Endothelial cell of umbilical vein (primary cell): ENCODE data around the gene CRY2. TPM values are rescaled to one million over a fixed set of nuclear protein-coding genes. Genes with fewer than 3 reads are reported as not detected.

Experiments
- BruUV-seq: library from RNA; stranded (reverse); fragments of 400-500 nt; replicated peaks from 2 replicates; lab custom pipeline; 2021; lab: Mats Ljungman, UMichigan
- CTCF ChIA-PET: fragments of 300-600, 350-600 bp; sonication (Branson Sonifier 250); formaldehyde crosslinking; loops from one replicate; lab custom pipeline; 2021; ENCODE audit warnings: antibody characterized with exemption, inconsistent platforms; lab: Charles Lee
- POLR2A ChIA-PET: fragments of 300-600, 350-600 bp; sonication (Branson Sonifier 250); formaldehyde crosslinking; loops from one replicate; lab custom pipeline; 2021; ENCODE audit warnings: antibody characterized with exemption, inconsistent platforms; lab: Charles Lee
- DNase-seq: peaks from one replicate; pipeline ENCODE4 v3.0.0-alpha.2; 2011; ENCODE audit warnings: low read depth, low spot score
- FAIRE-seq: peaks from 2 replicates; lab custom pipeline; 2011; peaks lifted over from hg19 to GRCh38; lab: Jason Lieb, UNC
- H2AFZ ChIP-seq: 2 replicates; pipeline ENCODE4 v1.6.0; 2012; ENCODE audit warnings: low read depth, low read length, control low read depth, inconsistent platforms
- H3K27ac ChIP-seq: 2 replicates; pipeline ENCODE4 v1.5.1; 2011; ENCODE audit warnings: low read depth, mild to moderate bottlenecking, control low read depth, low read length, moderate library complexity; ENCODE audit not compliant: insufficient read depth
- H3K27me3 ChIP-seq, 2 experiments: 2 replicates each; pipeline versions ENCODE4 v1.6.0 to v1.6.1; 2011; ENCODE audit warnings: low read length in 2 of 2, mixed read lengths in 1 of 2; ENCODE audit not compliant: control insufficient read depth in 2 of 2, insufficient read depth in 2 of 2
- H3K36me3 ChIP-seq, 2 experiments: 2 replicates in 1 of 2; 3 replicates in 1 of 2; pipeline ENCODE4 v1.5.1; 2011; ENCODE audit warnings: low read length in 2 of 2, mild to moderate bottlenecking in 1 of 2, moderate library complexity in 1 of 2; ENCODE audit not compliant: control insufficient read depth in 2 of 2, insufficient read depth in 2 of 2; ENCODE audit errors: extremely low read depth in 1 of 2
- H3K4me1 ChIP-seq: 3 replicates; pipeline ENCODE4 v1.5.1; 2011; ENCODE audit warnings: mild to moderate bottlenecking, low read length; ENCODE audit not compliant: control insufficient read depth, insufficient read depth; ENCODE audit errors: extremely low read depth
- H3K4me2 ChIP-seq: 2 replicates; pipeline ENCODE4 v1.6.1; 2011; ENCODE audit warnings: low read length, control low read depth, mixed read lengths; ENCODE audit not compliant: insufficient read depth
- H3K4me3 ChIP-seq, 3 experiments: fragments of 200-600 bp in 1 of 3; sonication (generic), shearing (Covaris generic) in 1 of 3; replicated peaks in 1 of 3; 2 replicates each; pipeline ENCODE4 v1.5.1; 2011 to 2016; ENCODE audit warnings: control low read depth in 3 of 3, low read length in 3 of 3, mild to moderate bottlenecking in 2 of 3, inconsistent platforms in 1 of 3, low read depth in 1 of 3, moderate library complexity in 1 of 3; ENCODE audit not compliant: insufficient read depth in 1 of 3
- H3K79me2 ChIP-seq: 2 replicates; pipeline ENCODE4 v1.6.0; 2012; ENCODE audit warnings: low read length, inconsistent platforms; ENCODE audit not compliant: control insufficient read depth, insufficient read depth
- H3K9ac ChIP-seq: replicated peaks from 2 replicates; pipeline ENCODE3; 2011; ENCODE audit warnings: low read length, control low read depth; ENCODE audit not compliant: insufficient read depth; ENCODE audit errors: extremely low read depth
- H3K9me1 ChIP-seq: replicated peaks from 3 replicates; pipeline ENCODE4 v1.6.0; 2011; ENCODE audit warnings: mild to moderate bottlenecking, low read length; ENCODE audit not compliant: control insufficient read depth, insufficient read depth; ENCODE audit errors: extremely low read depth
- H3K9me3 ChIP-seq: replicated peaks from 2 replicates; pipeline ENCODE4 v1.5.1; 2012; ENCODE audit warnings: low read length, inconsistent platforms; ENCODE audit not compliant: control insufficient read depth, insufficient read depth
- H4K20me1 ChIP-seq: replicated peaks from 2 replicates; pipeline ENCODE3; 2011; ENCODE audit warnings: mild to moderate bottlenecking, low read length; ENCODE audit not compliant: control insufficient read depth, insufficient read depth; ENCODE audit errors: extremely low read depth
- EZH2 ChIP-seq: IDR thresholded peaks from 2 replicates; pipeline ENCODE4 v1.6.1; 2012; ENCODE audit warnings: borderline replicate concordance, low read depth, mild to moderate bottlenecking, moderate library complexity, low read length, inconsistent platforms; ENCODE audit not compliant: severe bottlenecking
- FOS ChIP-seq: IDR thresholded peaks from 2 replicates; pipeline ENCODE4 v1.6.1; 2011; ENCODE audit warnings: mild to moderate bottlenecking, low read length, moderate library complexity, borderline replicate concordance; ENCODE audit not compliant: insufficient read depth
- JUN ChIP-seq: IDR thresholded peaks from 2 replicates; pipeline ENCODE4 v1.6.1; 2011; ENCODE audit warnings: borderline replicate concordance, low read depth; ENCODE audit not compliant: insufficient read length, insufficient read depth
- MYC ChIP-seq: IDR thresholded peaks from one replicate; pipeline ENCODE4 v1.6.1; 2011; ENCODE audit warnings: mild to moderate bottlenecking, low read depth, low read length
- POLR2A ChIP-seq: IDR thresholded peaks from 2 replicates; pipeline ENCODE4 v1.6.1; 2012; ENCODE audit warnings: low read depth, mild to moderate bottlenecking, control low read depth, low read length
- POLR2AphosphoS5 ChIP-seq: IDR thresholded peaks from 2 replicates; pipeline ENCODE4 v1.6.1; 2012; ENCODE audit warnings: low read depth, mild to moderate bottlenecking, control low read depth, low read length, moderate library complexity; ENCODE audit not compliant: insufficient read depth
- dilution Hi-C: fragments of 300-500 bp; cut with MboI; formaldehyde crosslinking; loops from one replicate; pipeline ENCODE4 v1.15.0; 2019; ENCODE audit warnings: low sequenced_read_pairs; ENCODE audit not compliant: extremely low pct_ligation_motif_present
- intact Hi-C: fragments of 100-400 bp; cut with micrococcal nuclease; formaldehyde crosslinking; loops from one replicate; pipeline ENCODE4 v1.10.0; 2022
- polyA plus RNA-seq, 4 experiments: library from polyadenylated mRNA; depleted of rRNA in 3 of 4; stranded (reverse) in 3 of 4; unstranded in 1 of 4; fragments of >200 nt; gene quantifications; 2 replicates each; pipeline versions ENCODE4 v1.2.1 to v1.2.3, GENCODE V29; 2011 to 2012; ENCODE audit warnings: missing spikeins in 1 of 4
- total RNA-seq: library from RNA; stranded (reverse); gene quantifications from 2 replicates; pipeline ENCODE4 v1.2.3, GENCODE V29; 2021
- TF ChIP-seq, protein P1 (sequence below): IDR thresholded peaks from 2 replicates; pipeline ENCODE4 v1.6.1; 2011; ENCODE audit not compliant: insufficient read depth, insufficient read length
- TF ChIP-seq, protein P2 (sequence below), 2 donors: IDR thresholded peaks; 1 replicate in 1 of 2; 2 replicates in 1 of 2; pipeline ENCODE4 v1.5.1; 2011; ENCODE audit warnings: low read length in 2 of 2, mild to moderate bottlenecking in 2 of 2, moderate library complexity in 2 of 2, control low read depth in 1 of 2, inconsistent platforms in 1 of 2, low read depth in 1 of 2; ENCODE audit not compliant: insufficient read depth in 1 of 2; ENCODE audit errors: extremely low read depth in 1 of 2

The CRY2 gene
- total and polyA plus RNA-seq, 2 donors (not counting 3 experiments of a cell fraction or from before 2014, with no cell fraction given), result 7.7 to 11.7 TPM

DNA sequence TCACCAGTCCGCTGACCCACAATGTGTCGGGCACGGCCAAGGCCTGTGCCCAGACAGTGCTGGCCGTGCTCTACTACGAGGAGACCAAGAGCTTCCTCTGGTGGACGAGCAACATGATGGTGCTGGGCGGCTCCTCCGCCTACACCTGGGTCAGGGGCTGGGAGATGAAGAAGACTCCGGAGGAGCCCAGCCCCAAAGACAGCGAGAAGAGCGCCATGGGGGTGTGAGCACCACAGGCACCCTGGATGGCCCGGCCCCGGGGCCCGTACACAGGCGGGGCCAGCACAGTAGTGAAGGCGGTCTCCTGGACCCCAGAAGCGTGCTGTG, 36.2 kb upstream of the CRY2 start:
- no peak for DNase-seq
- peaks cover 18% of the 10 kb centered on the region for H3K4me1 ChIP-seq
- H3K9me1 ChIP-seq, result no peaks in the 10 kb centered on the region
- H3K9me3 ChIP-seq, result no peaks in the 10 kb centered on the region
- H3K36me3 ChIP-seq, result peaks cover 9 to 17% of the 10 kb centered on the region in 2 experiments
- POLR2A ChIA-PET, result no interaction called here
- TF ChIP-seq POLR2A, result no peak
- TF ChIP-seq POLR2AphosphoS5, result no peak
- TF ChIP-seq EZH2, result no peak
- no peak for TF ChIP-seq MYC
- TF ChIP-seq FOS, result no peak
- no peak for TF ChIP-seq JUN
- TF ChIP-seq, protein P1, sequence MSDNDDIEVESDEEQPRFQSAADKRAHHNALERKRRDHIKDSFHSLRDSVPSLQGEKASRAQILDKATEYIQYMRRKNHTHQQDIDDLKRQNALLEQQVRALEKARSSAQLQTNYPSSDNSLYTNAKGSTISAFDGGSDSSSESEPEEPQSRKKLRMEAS, result no peak
- TF ChIP-seq, protein P2, sequence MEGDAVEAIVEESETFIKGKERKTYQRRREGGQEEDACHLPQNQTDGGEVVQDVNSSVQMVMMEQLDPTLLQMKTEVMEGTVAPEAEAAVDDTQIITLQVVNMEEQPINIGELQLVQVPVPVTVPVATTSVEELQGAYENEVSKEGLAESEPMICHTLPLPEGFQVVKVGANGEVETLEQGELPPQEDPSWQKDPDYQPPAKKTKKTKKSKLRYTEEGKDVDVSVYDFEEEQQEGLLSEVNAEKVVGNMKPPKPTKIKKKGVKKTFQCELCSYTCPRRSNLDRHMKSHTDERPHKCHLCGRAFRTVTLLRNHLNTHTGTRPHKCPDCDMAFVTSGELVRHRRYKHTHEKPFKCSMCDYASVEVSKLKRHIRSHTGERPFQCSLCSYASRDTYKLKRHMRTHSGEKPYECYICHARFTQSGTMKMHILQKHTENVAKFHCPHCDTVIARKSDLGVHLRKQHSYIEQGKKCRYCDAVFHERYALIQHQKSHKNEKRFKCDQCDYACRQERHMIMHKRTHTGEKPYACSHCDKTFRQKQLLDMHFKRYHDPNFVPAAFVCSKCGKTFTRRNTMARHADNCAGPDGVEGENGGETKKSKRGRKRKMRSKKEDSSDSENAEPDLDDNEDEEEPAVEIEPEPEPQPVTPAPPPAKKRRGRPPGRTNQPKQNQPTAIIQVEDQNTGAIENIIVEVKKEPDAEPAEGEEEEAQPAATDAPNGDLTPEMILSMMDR (IDR thresholded peaks at IDR 0.05; ENCODE audit: extremely low read depth in 1 of 2, insufficient read depth in 1 of 2, low read depth in 1 of 2, low read length in 2 of 2), result no peak
- no peaks in the 10 kb centered on the region for H4K20me1 ChIP-seq
- no peak overlapping the region for H3K4me2 ChIP-seq
- no peak overlapping the region for H3K27ac ChIP-seq
- no peaks in the 10 kb centered on the region for H3K27me3 ChIP-seq
- FAIRE-seq, result no peak
- H3K79me2 ChIP-seq, result peaks cover 19% of the 10 kb centered on the region
- H3K4me3 ChIP-seq, result no peak overlapping the region
- dilution Hi-C loops (no loop called here), intact Hi-C loops (no loop called here)
- no TSS peak for BruUV-seq
- H3K9ac ChIP-seq, result no peak overlapping the region
- H2AFZ ChIP-seq, result no peak overlapping the region
- CTCF ChIA-PET, result no interaction called here
